GM12892 (cell line): ENCODE measurements around the gene NFYA.

Experiments
- POLR2A ChIP-seq: IDR thresholded peaks from 2 replicates; pipeline ENCODE4 v1.6.1; 2011; ENCODE audit warnings: low read depth, low read length, control low read depth
- POLR2AphosphoS5 ChIP-seq: IDR thresholded peaks from 2 replicates; pipeline ENCODE4 v1.6.1; 2011; ENCODE audit warnings: low read depth, low read length, control low read depth
- TAF1 ChIP-seq: IDR thresholded peaks from 2 replicates; pipeline ENCODE4 v1.6.1; 2011; ENCODE audit warnings: low read depth, mild to moderate bottlenecking, control low read depth, low read length, borderline replicate concordance

DNA sequence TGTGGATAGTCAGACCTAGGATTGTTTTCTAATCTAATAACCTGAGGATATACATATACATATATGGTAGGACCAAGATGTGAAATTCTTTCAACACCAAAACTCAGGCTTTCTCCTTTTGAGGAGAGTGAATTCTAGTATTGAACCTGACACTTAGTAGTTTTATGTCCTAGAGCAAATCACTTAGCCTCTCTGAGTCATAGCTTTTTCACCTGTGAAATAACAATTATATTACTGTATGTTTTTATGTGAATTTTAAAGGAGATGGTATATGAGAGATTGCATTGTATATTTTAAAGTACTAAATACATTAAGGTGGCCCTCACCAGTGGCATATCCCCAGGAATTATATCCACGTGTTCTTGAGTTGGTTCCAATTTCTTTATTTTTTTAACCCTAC is 46.7 kb downstream of the NFYA start:
- no peak for TF ChIP-seq POLR2A
- no peak for TF ChIP-seq POLR2AphosphoS5
- no peak for TF ChIP-seq TAF1
